Measurements from ENCODE around the gene MAOB. TPM values are rescaled to one million over a fixed set of nuclear protein-coding genes. Genes with fewer than 3 reads are reported as not detected.
A peak's percentile ranks its signal among the peaks of the same experiment; 100 is the strongest.

The MAOB gene
- total RNA-seq, 2 experiments from 2014 or later: not detected

GRCh38 chrX:43880425-43880824, 1.8 kb downstream of the MAOB start:
- H3K27ac Mint-ChIP-seq: no peak overlapping the region
- no peak for TF ChIP-seq CTCF (IDR thresholded peaks at IDR 0.05)
- no peaks in the 10 kb centered on the region for H3K9me3 Mint-ChIP-seq
- no peaks in the 10 kb centered on the region for H3K4me1 Mint-ChIP-seq (ENCODE audit: low read depth)
- DNase-seq: no peak
- intact Hi-C loops (cut with micrococcal nuclease): no loop called here
- H3K27me3 Mint-ChIP-seq: peaks cover 5% of the 10 kb centered on the region
- ATAC-seq: no peak
- no peak overlapping the region for H3K4me3 Mint-ChIP-seq
- H3K36me3 Mint-ChIP-seq (ENCODE audit: low read depth): no peaks in the 10 kb centered on the region
- ChIA-PET POLR2A (interaction anchor here (0.8 kb wide), 1 partner anchor 34 kb away, joined by 3 read pairs; no protein-coding TSS in a partner anchor), CTCF (no interaction called here)

- Mint-ChIP-seq H3K9me3 (no peaks in the 10 kb centered on the region), H3K36me3 (ENCODE audit: low read depth) (no peaks in the 10 kb centered on the region), H3K4me3 (no peak overlapping the region), H3K27me3 (peaks cover 5% of the 10 kb centered on the region), H3K27ac (no peak overlapping the region), H3K4me1 (ENCODE audit: low read depth) (no peaks in the 10 kb centered on the region)
- intact Hi-C loops (cut with micrococcal nuclease): no loop called here
- DNase-seq: no peak
- CTCF ChIA-PET: no interaction called here
- POLR2A ChIA-PET: no interaction called here
- ATAC-seq: no peak
- no peak for TF ChIP-seq CTCF (IDR thresholded peaks at IDR 0.05)
These were observed 3.2 kb downstream of the MAOB start for GRCh38 chrX:43878906-43879526.

GRCh38 chrX:43876680-43877079, 5.6 kb downstream of the MAOB start:
- H3K36me3 Mint-ChIP-seq (ENCODE audit: low read depth): no peaks in the 10 kb centered on the region
- intact Hi-C loops (cut with micrococcal nuclease): no loop called here
- H3K4me3 Mint-ChIP-seq: no peak overlapping the region
- POLR2A ChIA-PET: no interaction called here
- no peak overlapping the region for H3K27ac Mint-ChIP-seq
- no peak for TF ChIP-seq CTCF (IDR thresholded peaks at IDR 0.05)
- H3K27me3 Mint-ChIP-seq: peaks cover 5% of the 10 kb centered on the region
- no peaks in the 10 kb centered on the region for H3K4me1 Mint-ChIP-seq (ENCODE audit: low read depth)
- DNase-seq (no peak), ATAC-seq (no peak)
- H3K9me3 Mint-ChIP-seq: no peaks in the 10 kb centered on the region
- CTCF ChIA-PET: no interaction called here

- TF ChIP-seq CTCF (IDR thresholded peaks at IDR 0.05): no peak
- Mint-ChIP-seq H3K9me3 (no peaks in the 10 kb centered on the region), H3K27me3 (peaks cover 5% of the 10 kb centered on the region), H3K36me3 (ENCODE audit: low read depth) (no peaks in the 10 kb centered on the region), H3K4me1 (ENCODE audit: low read depth) (no peaks in the 10 kb centered on the region), H3K4me3 (no peak overlapping the region), H3K27ac (no peak overlapping the region)
- intact Hi-C loops (cut with micrococcal nuclease): no loop called here
- POLR2A ChIA-PET: no interaction called here
- ATAC-seq (no peak), DNase-seq (peak; percentile 4)
- CTCF ChIA-PET: no interaction called here
These were observed 11.4 kb downstream of the MAOB start for GRCh38 chrX:43870758-43871419.

- Mint-ChIP-seq H3K27ac (no peak overlapping the region), H3K4me3 (no peak overlapping the region), H3K4me1 (ENCODE audit: low read depth) (no peaks in the 10 kb centered on the region), H3K36me3 (ENCODE audit: low read depth) (no peaks in the 10 kb centered on the region), H3K9me3 (no peaks in the 10 kb centered on the region), H3K27me3 (peaks cover 5% of the 10 kb centered on the region)
- ChIA-PET POLR2A (interaction anchor here (0.5 kb wide), 1 partner anchor 927 kb away, joined by 4 read pairs; no protein-coding TSS in a partner anchor), CTCF (no interaction called here)
- intact Hi-C loops (cut with micrococcal nuclease): no loop called here
- DNase-seq: no peak
- ATAC-seq: no peak
- no peak for TF ChIP-seq CTCF (IDR thresholded peaks at IDR 0.05)
These were observed 12.2 kb downstream of the MAOB start for GRCh38 chrX:43870011-43870410.
